Loucy (cell line): ENCODE results near the gene ZFP36.

ENCODE experiments used
- CTCF ChIP-seq: fragments of 200-600 bp; sonication (generic); conservative IDR thresholded peaks from 2 replicates; pipeline ENCODE4 v1.5.1; 2014; ENCODE audit warnings: mild to moderate bottlenecking, antibody characterized with exemption, low read length
- EZH2phosphoT487 ChIP-seq: fragments of 200-600 bp; IDR thresholded peaks from 2 replicates; pipeline ENCODE4 v1.6.1; 2018; ENCODE audit warnings: antibody characterized with exemption, mild to moderate bottlenecking, moderate library complexity, borderline replicate concordance

GRCh38 chr19:39419003-39419402 lies 12.4 kb downstream of the ZFP36 start:
- no peak for TF ChIP-seq CTCF
- no peak for TF ChIP-seq EZH2phosphoT487
